Ectodermal cell (in vitro differentiated cells): ENCODE data around the gene DDOST.
"Not testable (repeated sequence)": the region's sequence is repeated elsewhere in the genome, so short reads cannot be mapped to it uniquely, and the experiment has no call there.

Experiments
- H3K27ac ChIP-seq: 2 replicates; pipeline ENCODE4 v1.7.0; 2013; ENCODE audit warnings: mild to moderate bottlenecking, low read depth, low read length; ENCODE audit not compliant: insufficient read depth, poor library complexity, severe bottlenecking
- H3K27me3 ChIP-seq: 2 replicates; pipeline ENCODE4 v1.7.0; 2013; ENCODE audit warnings: mild to moderate bottlenecking, low read length; ENCODE audit not compliant: insufficient read depth, control insufficient read depth, poor library complexity, severe bottlenecking
- H3K36me3 ChIP-seq: one replicate; pipeline ENCODE4 v1.7.0; 2013; ENCODE audit warnings: low read length; ENCODE audit not compliant: control insufficient read depth, insufficient read depth
- H3K4me1 ChIP-seq: one replicate; pipeline ENCODE4 v1.7.0; 2013; ENCODE audit warnings: low read length; ENCODE audit not compliant: control insufficient read depth, insufficient read depth
- H3K4me3 ChIP-seq: 2 replicates; pipeline ENCODE4 v1.7.0; 2013; ENCODE audit warnings: low read depth, low read length, control low read depth; ENCODE audit not compliant: insufficient read depth
- H3K9me3 ChIP-seq: 2 replicates; pipeline ENCODE4 v1.7.0; 2013; ENCODE audit warnings: mild to moderate bottlenecking, low read length, moderate library complexity; ENCODE audit not compliant: control insufficient read depth
- WGBS, 2 experiments: methylation state at CpG; one replicate each; pipeline ENCODE4 v1.1.7; 2013; ENCODE audit warnings: missing lambda C conversion rate in 2 of 2; 5-methylcytosine and 5-hydroxymethylcytosine counted together

The DDOST gene

DNA sequence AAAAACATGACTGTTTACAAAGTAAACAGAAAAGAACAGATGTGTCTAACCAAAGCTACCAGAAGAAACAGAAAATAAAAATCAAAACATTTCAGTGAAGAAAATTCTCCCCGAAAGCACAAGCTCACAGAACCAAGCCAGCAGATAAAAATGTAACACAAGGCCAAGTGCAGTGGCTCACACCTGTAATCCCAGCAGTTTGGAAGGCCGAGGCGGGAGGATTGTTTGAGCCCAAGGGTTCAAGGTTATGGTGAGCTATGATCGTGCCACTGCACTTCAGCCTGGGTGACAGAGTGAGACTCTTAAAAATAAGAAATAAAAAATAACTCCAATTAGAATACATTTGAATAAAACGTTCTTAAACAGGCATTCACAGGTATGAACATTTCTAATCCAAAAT is 19.1 kb upstream of the DDOST start:
- H3K27me3 ChIP-seq = no peaks in the 10 kb centered on the region
- H3K36me3 ChIP-seq = no peaks in the 10 kb centered on the region
- WGBS, 2 experiments = 96 to 99% methylated on average over 4 to 5 of the region's 5 CpGs
- H3K4me1 ChIP-seq = no peaks in the 10 kb centered on the region
- no peak overlapping the region for H3K27ac ChIP-seq
- no peaks in the 10 kb centered on the region for H3K9me3 ChIP-seq
- H3K4me3 ChIP-seq = no peak overlapping the region

- H3K9me3 ChIP-seq = no peaks in the 10 kb centered on the region
- H3K27ac ChIP-seq = no peak overlapping the region
- no peaks in the 10 kb centered on the region for H3K4me1 ChIP-seq
- no peak overlapping the region for H3K4me3 ChIP-seq
- H3K27me3 ChIP-seq = no peaks in the 10 kb centered on the region
- no peaks in the 10 kb centered on the region for H3K36me3 ChIP-seq
- WGBS, 2 experiments = 90 to 94% methylated on average over 6 of the region's 6 CpGs
Measured at GRCh38 chr1:20678599-20678998, 17.4 kb upstream of the DDOST start.

DNA sequence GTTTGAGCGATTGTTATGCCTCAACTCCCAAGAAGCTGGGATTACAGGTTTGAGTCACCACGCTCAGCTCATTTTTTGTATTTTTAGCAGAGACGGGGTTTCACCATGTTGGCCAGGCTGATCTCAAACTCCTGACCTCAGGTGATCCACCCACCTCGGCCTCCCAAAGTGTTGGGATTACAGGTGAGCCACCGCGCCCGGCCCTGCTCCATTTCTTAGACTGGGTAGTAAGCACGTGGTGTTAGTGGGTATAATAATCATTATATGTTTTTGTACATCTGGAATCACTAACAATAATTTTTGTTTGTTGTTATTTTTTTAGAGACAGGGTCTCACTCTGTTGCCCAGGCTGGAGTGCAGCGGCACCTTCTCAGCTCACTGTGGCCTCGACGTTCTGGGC is 12.5 kb upstream of the DDOST start:
- WGBS, 2 experiments = 95 to 96% methylated on average over 10 of the region's 11 CpGs
- not testable (repeated sequence) for H3K9me3 ChIP-seq, H3K27ac ChIP-seq, H3K27me3 ChIP-seq, H3K4me1 ChIP-seq, H3K4me3 ChIP-seq, H3K36me3 ChIP-seq

- no peak overlapping the region for H3K4me3 ChIP-seq
- H3K9me3 ChIP-seq = no peaks in the 10 kb centered on the region
- no peaks in the 10 kb centered on the region for H3K36me3 ChIP-seq
- no peak overlapping the region for H3K27ac ChIP-seq
- H3K4me1 ChIP-seq = no peaks in the 10 kb centered on the region
- no peaks in the 10 kb centered on the region for H3K27me3 ChIP-seq
- WGBS, 2 experiments = 85 to 94% methylated on average over 4 of the region's 4 CpGs
Measured at GRCh38 chr1:20672265-20672632, 11.1 kb upstream of the DDOST start.

DNA sequence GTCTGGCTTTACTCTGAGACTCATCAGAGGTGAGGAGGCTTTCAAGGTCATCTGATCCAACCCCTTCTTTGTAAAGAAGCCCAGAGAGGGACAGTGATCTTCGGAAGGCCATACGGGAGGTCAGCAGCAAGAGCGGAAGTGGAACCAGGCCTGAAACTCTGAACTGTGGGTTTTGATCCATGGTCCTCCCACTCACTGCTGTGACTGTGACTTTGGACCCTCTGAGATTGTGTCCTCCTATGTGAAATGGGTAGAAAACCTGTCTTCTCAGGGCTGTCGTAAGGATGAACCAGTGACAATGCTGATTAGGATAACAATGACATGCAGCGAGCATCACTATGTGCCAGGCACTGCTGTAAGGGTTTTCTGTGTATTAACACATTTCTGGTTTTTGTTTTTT is 9.8 kb upstream of the DDOST start:
- Histone ChIP-seq H3K4me1 (no peaks in the 10 kb centered on the region), H3K4me3 (no peak overlapping the region), H3K36me3 (no peaks in the 10 kb centered on the region), H3K27ac (no peak overlapping the region), H3K9me3 (no peaks in the 10 kb centered on the region), H3K27me3 (no peaks in the 10 kb centered on the region)
- 96% methylated on average over 5 of the region's 5 CpGs for WGBS, 2 experiments

GRCh38 chr1:20668581-20668980 is 7.4 kb upstream of the DDOST start:
- no peak overlapping the region for H3K4me3 ChIP-seq
- no peaks in the 10 kb centered on the region for H3K36me3 ChIP-seq
- H3K4me1 ChIP-seq = no peaks in the 10 kb centered on the region
- H3K27ac ChIP-seq = no peak overlapping the region
- WGBS, 2 experiments = 98 to 100% methylated on average over 1 of the region's 1 CpG
- H3K9me3 ChIP-seq = no peaks in the 10 kb centered on the region
- no peaks in the 10 kb centered on the region for H3K27me3 ChIP-seq

DNA sequence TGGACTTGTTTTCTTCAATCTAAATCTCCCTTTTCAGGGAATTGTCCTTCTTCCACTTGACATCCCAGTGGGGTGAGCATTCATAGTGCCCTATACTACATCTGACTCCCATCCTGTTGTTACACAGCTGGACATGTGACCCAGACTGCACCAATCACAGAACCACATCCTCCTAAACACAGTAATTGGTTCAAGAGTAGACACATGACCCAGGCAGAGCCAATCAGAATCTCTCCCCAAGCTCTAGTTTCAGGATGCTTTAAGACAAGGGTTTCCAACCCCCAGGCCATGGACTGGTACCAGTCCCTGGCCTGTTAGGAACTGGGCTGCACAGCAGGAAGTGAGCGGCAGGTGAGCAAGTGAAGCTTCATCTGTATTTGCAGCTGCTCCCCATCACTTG is 5.6 kb upstream of the DDOST start:
- Histone ChIP-seq H3K4me3 (no peak overlapping the region), H3K36me3 (no peaks in the 10 kb centered on the region), H3K27ac (no peak overlapping the region), H3K4me1 (peaks cover 6% of the 10 kb centered on the region), H3K9me3 (no peaks in the 10 kb centered on the region), H3K27me3 (no peaks in the 10 kb centered on the region)
- 93 to 95% methylated on average over 1 of the region's 1 CpG for WGBS, 2 experiments

- WGBS, 2 experiments = 83 to 86% methylated on average over 16 of the region's 16 CpGs
- H3K4me1 ChIP-seq = peaks cover 6% of the 10 kb centered on the region
- no peak overlapping the region for H3K27ac ChIP-seq
- H3K27me3 ChIP-seq = no peaks in the 10 kb centered on the region
- no peaks in the 10 kb centered on the region for H3K36me3 ChIP-seq
- no peak overlapping the region for H3K4me3 ChIP-seq
- no peaks in the 10 kb centered on the region for H3K9me3 ChIP-seq
Measured at GRCh38 chr1:20666146-20666545, 5.0 kb upstream of the DDOST start.

DNA sequence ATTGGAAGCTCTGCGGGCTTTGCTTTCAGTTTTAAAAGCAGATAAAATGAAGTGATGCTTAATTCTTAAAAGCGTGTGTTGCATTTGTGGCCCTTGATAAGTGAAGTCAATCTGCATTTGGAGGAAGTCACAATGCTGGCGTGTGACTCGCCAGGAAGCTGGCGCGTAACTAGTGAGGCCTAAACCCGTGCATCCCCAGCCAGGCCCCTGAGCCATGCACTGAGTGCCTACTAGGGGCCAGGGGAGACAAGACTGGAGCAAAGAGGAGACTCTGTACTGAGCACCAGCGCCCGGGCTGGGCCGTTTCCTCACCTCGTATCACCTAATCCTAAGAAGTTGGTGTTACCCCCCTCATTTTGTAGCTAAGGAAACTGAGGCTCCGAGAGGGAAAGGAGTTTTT is 4.6 kb upstream of the DDOST start:
- Histone ChIP-seq H3K4me3 (no peak overlapping the region), H3K4me1 (peaks cover 6% of the 10 kb centered on the region), H3K36me3 (no peaks in the 10 kb centered on the region), H3K27ac (no peak overlapping the region), H3K9me3 (no peaks in the 10 kb centered on the region), H3K27me3 (no peaks in the 10 kb centered on the region)
- 93% methylated on average over 12 of the region's 12 CpGs for WGBS, 2 experiments

DNA sequence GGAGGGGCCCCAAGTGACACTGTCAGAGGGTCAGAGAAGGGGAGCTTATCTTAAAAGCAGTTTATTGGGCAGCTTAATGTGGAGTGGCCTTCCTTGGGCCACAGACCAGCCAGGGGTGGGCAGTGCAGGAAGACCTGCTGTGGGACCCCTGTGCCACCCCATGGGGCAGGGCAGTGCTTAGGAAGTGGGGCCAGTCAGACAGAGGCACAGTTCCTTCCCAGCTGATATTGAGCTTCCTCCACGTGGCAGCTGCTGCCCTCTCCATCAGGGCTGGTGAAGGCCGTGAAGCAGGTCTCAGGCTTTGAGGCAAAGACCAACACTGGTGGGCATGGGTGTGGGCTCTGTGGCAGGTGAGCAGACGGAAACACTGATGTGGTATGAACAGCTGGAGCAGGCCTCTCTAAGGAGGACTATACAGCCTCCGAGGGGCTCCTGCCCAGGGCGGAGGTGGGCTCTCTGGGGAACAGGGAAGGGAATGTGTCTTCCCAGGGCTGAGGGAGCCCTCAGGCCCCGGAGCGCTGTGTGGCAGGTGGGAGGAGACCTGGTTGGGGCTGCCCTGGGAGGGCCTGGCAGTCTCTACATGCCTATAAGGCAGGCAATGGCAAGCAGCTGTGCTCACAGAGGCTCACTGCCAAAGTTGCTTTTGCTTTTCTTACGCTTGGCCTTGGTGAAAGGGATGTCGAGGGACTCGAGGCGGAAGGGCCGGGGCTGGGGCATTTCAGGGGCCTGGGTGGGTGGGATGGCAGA is 3.0 kb upstream of the DDOST start:
- Histone ChIP-seq H3K27me3 (no peaks in the 10 kb centered on the region), H3K27ac (no peak overlapping the region), H3K9me3 (no peaks in the 10 kb centered on the region), H3K4me1 (peaks cover 18% of the 10 kb centered on the region), H3K4me3 (no peak overlapping the region), H3K36me3 (no peaks in the 10 kb centered on the region)
- 91 to 92% methylated on average over 12 of the region's 12 CpGs for WGBS, 2 experiments

DNA sequence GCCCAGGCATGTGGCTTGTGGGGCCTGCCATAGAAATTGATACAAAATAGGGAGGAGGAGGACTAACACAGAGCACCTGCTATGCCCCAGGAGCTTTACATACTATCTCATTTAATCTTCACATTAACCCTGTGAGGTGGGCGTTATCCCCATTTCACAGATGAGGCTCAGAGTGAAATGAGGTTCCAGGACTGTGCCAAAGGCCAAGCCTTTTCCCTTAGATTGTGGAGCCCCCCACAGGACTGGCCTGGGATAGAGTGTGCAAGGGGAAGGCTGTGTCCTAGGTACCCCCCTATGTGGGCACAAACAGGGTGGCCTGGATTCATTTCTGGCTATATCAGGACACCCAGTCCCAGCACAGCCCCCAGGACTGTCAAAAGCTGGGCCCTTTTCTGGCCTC is 2.2 kb upstream of the DDOST start:
- Histone ChIP-seq H3K4me1 (peaks cover 18% of the 10 kb centered on the region), H3K36me3 (peaks cover 1% of the 10 kb centered on the region), H3K27ac (no peak overlapping the region), H3K27me3 (no peaks in the 10 kb centered on the region), H3K9me3 (no peaks in the 10 kb centered on the region), H3K4me3 (no peak overlapping the region)
- WGBS, 2 experiments = 85 to 100% methylated on average over 1 of the region's 1 CpG
